ENCODE data around the gene TNS3. TPM values are rescaled to one million over a fixed set of nuclear protein-coding genes. Genes with fewer than 3 reads are reported as not detected.
A peak's percentile ranks its signal among the peaks of the same experiment; 100 is the strongest.

Gene TNS3
- total and polyA plus RNA-seq, 2 donors (not counting 3 experiments of a cell fraction or from before 2014, with no cell fraction given): 10.4 to 45.1 TPM

DNA sequence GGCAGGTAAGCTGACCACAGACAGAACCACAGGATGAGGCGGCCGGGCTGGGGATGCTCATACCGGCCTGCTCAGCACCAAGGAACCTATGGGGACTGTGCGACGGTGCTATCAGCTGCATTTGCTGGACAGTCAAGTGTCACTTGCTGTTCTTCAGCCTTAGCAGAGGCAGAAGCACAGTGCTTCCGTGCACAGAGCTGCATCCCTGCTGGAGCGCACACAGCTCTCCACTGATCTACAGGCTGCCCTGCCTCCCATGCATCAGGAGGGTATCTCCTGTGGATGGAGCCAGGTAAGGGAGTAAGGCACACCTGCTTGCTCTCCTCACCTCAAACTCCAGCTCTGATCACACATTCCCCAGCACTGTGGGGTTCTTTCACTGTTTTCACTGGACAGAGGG, 97.5 kb downstream of the TNS3 start:
- Histone ChIP-seq H3K36me3 (ENCODE audit: control insufficient read depth in 2 of 2, extremely low read depth in 1 of 2, insufficient read depth in 2 of 2, low read length in 2 of 2) (no peaks in the 10 kb centered on the region), H2AFZ (ENCODE audit: low read depth, low read length) (no peak overlapping the region), H3K27ac (ENCODE audit: insufficient read depth, low read depth, low read length) (no peak overlapping the region), H3K9ac (replicated peaks; ENCODE audit: extremely low read depth, insufficient read depth, low read length) (no peak overlapping the region), H3K4me3 (replicated peaks in 1 of 3; ENCODE audit: insufficient read depth in 1 of 3, low read depth in 1 of 3, low read length in 3 of 3) (no peak overlapping the region), H4K20me1 (replicated peaks; ENCODE audit: control insufficient read depth, extremely low read depth, insufficient read depth, low read length) (no peaks in the 10 kb centered on the region), H3K79me2 (ENCODE audit: control insufficient read depth, insufficient read depth, low read length) (no peaks in the 10 kb centered on the region), H3K9me3 (replicated peaks; ENCODE audit: control insufficient read depth, insufficient read depth, low read length) (no peaks in the 10 kb centered on the region), H3K4me2 (ENCODE audit: insufficient read depth, low read length) (no peak overlapping the region), H3K9me1 (replicated peaks; ENCODE audit: control insufficient read depth, extremely low read depth, insufficient read depth, low read length) (no peaks in the 10 kb centered on the region), H3K4me1 (ENCODE audit: control insufficient read depth, extremely low read depth, insufficient read depth, low read length) (peaks cover 16% of the 10 kb centered on the region), H3K27me3 (ENCODE audit: control insufficient read depth in 2 of 2, insufficient read depth in 2 of 2, low read length in 2 of 2) (no peaks in the 10 kb centered on the region)
- DNase-seq (ENCODE audit: low read depth, low spot score) (no peak), FAIRE-seq (no peak)
- BruUV-seq (replicated peaks): no TSS peak
- dilution Hi-C loops (cut with MboI; ENCODE audit: extremely low pct_ligation_motif_present, low sequenced_read_pairs) (no loop called here), intact Hi-C loops (cut with micrococcal nuclease) (no loop called here)
- ChIA-PET CTCF (interaction anchor here (0.6 to 3.5 kb wide), 5 partner anchors 9 to 335 kb away, joined by 3 to 21 read pairs (median 3); no protein-coding TSS in a partner anchor), POLR2A (interaction anchor here (0.9 kb wide), 1 partner anchor 30 kb away, joined by 3 read pairs; no protein-coding TSS in a partner anchor)
- TF ChIP-seq, protein P1, sequence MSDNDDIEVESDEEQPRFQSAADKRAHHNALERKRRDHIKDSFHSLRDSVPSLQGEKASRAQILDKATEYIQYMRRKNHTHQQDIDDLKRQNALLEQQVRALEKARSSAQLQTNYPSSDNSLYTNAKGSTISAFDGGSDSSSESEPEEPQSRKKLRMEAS (IDR thresholded peaks at IDR 0.05; ENCODE audit: insufficient read depth, insufficient read length): no peak
- TF ChIP-seq POLR2AphosphoS5 (IDR thresholded peaks at IDR 0.05; ENCODE audit: insufficient read depth, low read depth, low read length) (no peak), FOS (IDR thresholded peaks at IDR 0.05; ENCODE audit: borderline replicate concordance, insufficient read depth, low read length) (no peak), MYC (IDR thresholded peaks at IDR 0.05; ENCODE audit: low read depth, low read length) (no peak)

DNA sequence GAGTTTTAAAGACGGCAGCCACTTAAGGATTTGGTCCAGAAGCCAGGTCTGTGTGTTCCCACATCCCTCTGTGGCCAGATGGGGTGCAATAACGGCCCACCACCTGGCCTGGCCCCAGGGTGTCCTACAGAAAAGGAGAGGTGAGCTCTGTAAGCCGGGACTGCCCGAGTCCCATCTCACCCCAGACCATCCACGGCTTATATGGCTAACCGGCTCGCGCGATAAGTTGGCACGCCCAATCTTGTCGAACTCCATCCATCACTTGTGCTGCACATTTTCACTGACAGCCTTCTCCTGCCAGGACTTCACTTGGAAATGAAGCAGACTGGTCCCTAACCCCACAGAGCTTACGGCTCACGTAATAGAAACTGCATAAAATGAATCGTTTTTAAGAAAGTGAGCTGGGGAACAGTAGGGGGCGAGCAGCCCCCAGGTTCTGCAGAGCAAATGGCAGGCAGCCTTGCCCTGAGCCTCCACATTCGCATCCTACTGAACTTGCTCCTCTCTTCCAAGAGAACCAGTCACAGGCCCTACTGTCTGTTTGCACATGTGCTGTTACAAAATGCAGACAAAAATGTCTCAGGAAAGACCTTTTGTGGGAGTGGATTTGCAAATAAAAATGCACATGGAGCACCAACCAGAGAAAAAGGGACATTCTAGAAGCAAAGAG, 98.2 kb downstream of the TNS3 start:
- Histone ChIP-seq H3K4me1 (ENCODE audit: control insufficient read depth, extremely low read depth, insufficient read depth, low read length) (peaks cover 16% of the 10 kb centered on the region), H3K4me3 (replicated peaks in 1 of 3; ENCODE audit: insufficient read depth in 1 of 3, low read depth in 1 of 3, low read length in 3 of 3) (no peak overlapping the region), H3K36me3 (ENCODE audit: control insufficient read depth in 2 of 2, extremely low read depth in 1 of 2, insufficient read depth in 2 of 2, low read length in 2 of 2) (no peaks in the 10 kb centered on the region), H2AFZ (ENCODE audit: low read depth, low read length) (no peak overlapping the region), H3K27ac (ENCODE audit: insufficient read depth, low read depth, low read length) (no peak overlapping the region), H3K79me2 (ENCODE audit: control insufficient read depth, insufficient read depth, low read length) (no peaks in the 10 kb centered on the region), H4K20me1 (replicated peaks; ENCODE audit: control insufficient read depth, extremely low read depth, insufficient read depth, low read length) (no peaks in the 10 kb centered on the region), H3K9me3 (replicated peaks; ENCODE audit: control insufficient read depth, insufficient read depth, low read length) (no peaks in the 10 kb centered on the region), H3K9ac (replicated peaks; ENCODE audit: extremely low read depth, insufficient read depth, low read length) (no peak overlapping the region), H3K27me3 (ENCODE audit: control insufficient read depth in 2 of 2, insufficient read depth in 2 of 2, low read length in 2 of 2) (no peaks in the 10 kb centered on the region), H3K9me1 (replicated peaks; ENCODE audit: control insufficient read depth, extremely low read depth, insufficient read depth, low read length) (no peaks in the 10 kb centered on the region), H3K4me2 (ENCODE audit: insufficient read depth, low read length) (no peak overlapping the region)
- no TSS peak for BruUV-seq (replicated peaks)
- ChIA-PET POLR2A (no interaction called here), CTCF (interaction anchor here (0.6 to 3.5 kb wide), 9 partner anchors 8 to 335 kb away, joined by 3 to 21 read pairs (median 4); no protein-coding TSS in a partner anchor)
- DNase-seq (ENCODE audit: low read depth, low spot score) (no peak), FAIRE-seq (peak; percentile 18)
- dilution Hi-C loops (cut with MboI; ENCODE audit: extremely low pct_ligation_motif_present, low sequenced_read_pairs) (no loop called here), intact Hi-C loops (cut with micrococcal nuclease) (loop anchor here (2.0 kb wide), 2 partner anchors 97 to 335 kb away; no protein-coding TSS in a partner anchor)
- TF ChIP-seq MYC (IDR thresholded peaks at IDR 0.05; ENCODE audit: low read depth, low read length) (no peak), GATA2 (IDR thresholded peaks at IDR 0.05; ENCODE audit: insufficient read depth, insufficient read length, low read depth, low read length) (no peak)
- TF ChIP-seq, protein P2, sequence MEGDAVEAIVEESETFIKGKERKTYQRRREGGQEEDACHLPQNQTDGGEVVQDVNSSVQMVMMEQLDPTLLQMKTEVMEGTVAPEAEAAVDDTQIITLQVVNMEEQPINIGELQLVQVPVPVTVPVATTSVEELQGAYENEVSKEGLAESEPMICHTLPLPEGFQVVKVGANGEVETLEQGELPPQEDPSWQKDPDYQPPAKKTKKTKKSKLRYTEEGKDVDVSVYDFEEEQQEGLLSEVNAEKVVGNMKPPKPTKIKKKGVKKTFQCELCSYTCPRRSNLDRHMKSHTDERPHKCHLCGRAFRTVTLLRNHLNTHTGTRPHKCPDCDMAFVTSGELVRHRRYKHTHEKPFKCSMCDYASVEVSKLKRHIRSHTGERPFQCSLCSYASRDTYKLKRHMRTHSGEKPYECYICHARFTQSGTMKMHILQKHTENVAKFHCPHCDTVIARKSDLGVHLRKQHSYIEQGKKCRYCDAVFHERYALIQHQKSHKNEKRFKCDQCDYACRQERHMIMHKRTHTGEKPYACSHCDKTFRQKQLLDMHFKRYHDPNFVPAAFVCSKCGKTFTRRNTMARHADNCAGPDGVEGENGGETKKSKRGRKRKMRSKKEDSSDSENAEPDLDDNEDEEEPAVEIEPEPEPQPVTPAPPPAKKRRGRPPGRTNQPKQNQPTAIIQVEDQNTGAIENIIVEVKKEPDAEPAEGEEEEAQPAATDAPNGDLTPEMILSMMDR (IDR thresholded peaks at IDR 0.05; ENCODE audit: extremely low read depth in 1 of 2, insufficient read depth in 1 of 2, low read depth in 1 of 2, low read length in 2 of 2): peak in 1 of 2 donors; percentile 23

Data from endothelial cell of umbilical vein (primary cell).